Measurements from ENCODE around the gene PNPLA5. TPM values are rescaled to one million over a fixed set of nuclear protein-coding genes. Genes with fewer than 3 reads are reported as not detected.

PNPLA5 gene
- polyA plus RNA-seq, 5 donors = 0.05 to 0.12 (median 0.06) TPM; not detected in 1

- DNase-seq = no peak
These were observed 10.3 kb upstream of the PNPLA5 start for GRCh38 chr22:43901976-43902643.

DNA sequence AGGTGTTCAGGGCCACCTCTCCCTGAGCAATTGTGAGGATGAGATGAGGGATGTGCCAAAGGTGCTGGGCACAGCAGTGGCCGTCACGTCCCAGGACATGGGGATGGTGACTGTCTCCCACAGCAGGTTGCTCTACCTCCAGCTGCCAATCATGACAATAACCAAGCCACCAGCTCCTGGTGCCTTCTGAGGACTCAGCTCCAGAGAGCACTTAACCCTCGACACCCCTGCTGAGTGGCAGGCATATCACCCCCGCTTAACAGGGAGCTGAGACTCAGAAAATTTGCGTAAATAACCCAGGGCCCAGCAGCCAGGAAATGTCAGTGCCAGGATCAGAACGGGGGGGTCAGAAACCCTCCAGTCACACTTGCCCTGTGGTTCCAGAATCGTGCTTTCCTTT lies 8.4 kb upstream of the PNPLA5 start:
- no peak for DNase-seq

DNA sequence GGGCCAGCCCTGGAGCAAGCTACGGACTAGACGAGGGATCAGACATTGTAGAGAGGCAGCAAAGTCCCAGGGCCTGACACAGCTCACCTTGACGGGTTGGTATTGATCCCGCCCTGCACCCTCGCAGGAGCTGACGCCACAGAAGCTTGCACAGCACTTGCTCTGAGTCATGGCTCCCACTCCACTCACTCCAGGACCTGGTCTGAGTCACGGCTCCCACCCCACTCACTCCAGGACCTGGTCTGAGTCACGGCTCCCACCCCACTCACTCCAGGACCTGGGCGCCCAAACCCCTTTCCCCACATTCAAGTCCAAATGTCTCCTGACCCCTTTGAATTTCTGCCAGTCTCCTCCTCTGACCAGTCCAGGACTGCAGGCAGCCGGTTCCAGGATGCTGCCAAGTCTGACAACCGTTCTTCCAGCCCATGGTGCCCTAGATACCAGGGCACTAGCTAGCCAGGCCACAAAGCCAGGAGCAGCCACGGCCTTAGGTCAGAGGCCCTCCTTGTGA lies 6.0 kb upstream of the PNPLA5 start:
- DNase-seq = no peak

- no peak for DNase-seq
These were observed 4.3 kb upstream of the PNPLA5 start for GRCh38 chr22:43895986-43896645.

GRCh38 chr22:43894122-43894521 lies 2.3 kb upstream of the PNPLA5 start:
- DNase-seq = no peak

DNA sequence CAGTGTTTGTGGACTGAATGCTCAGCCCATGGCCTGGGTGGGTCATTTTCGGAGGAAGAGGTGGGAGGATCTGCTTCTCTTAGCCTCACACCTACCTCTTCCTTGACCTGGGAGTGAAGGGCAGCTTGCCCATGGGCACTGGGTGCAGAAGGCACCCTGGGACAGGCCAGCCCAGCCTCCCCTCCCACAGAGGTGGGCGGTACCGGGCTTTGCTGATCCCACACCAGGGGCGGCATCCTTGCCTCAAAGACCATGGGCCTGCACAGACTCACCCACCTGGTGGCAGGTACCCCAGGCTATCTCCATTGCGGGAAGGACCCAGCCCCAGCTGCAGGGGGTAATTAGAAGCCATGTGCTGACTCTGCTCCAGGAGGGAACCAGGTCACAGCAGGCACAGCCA lies 1.5 kb upstream of the PNPLA5 start:
- DNase-seq = no peak

- DNase-seq = no peak
These were observed 526 bp upstream of the PNPLA5 start for GRCh38 chr22:43892183-43892894.

GRCh38 chr22:43890901-43891331 lies 897 bp downstream of the PNPLA5 start:
- no peak for DNase-seq

DNA sequence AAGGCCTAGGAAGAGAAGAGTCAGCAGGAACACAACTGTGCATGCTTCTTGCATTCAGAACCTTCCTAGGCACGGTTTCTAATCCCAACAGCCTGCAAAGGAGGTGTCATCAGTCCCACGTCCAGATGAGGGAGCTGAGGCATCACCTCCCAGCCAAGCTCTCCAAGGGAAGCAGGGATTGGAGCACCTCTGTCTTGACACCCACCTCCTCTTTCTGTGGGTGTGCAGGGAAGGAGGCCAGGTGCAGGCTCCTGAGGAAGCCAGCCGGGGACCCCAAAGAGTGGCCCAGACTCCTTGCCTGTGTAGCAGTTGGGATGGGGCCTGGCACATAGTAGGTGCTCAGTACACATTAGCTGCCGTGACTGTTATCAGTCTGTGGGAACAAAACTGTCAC lies 2.0 kb downstream of the PNPLA5 start:
- no peak for DNase-seq

GRCh38 chr22:43889201-43889859 lies 2.5 kb downstream of the PNPLA5 start:
- DNase-seq = no peak

DNA sequence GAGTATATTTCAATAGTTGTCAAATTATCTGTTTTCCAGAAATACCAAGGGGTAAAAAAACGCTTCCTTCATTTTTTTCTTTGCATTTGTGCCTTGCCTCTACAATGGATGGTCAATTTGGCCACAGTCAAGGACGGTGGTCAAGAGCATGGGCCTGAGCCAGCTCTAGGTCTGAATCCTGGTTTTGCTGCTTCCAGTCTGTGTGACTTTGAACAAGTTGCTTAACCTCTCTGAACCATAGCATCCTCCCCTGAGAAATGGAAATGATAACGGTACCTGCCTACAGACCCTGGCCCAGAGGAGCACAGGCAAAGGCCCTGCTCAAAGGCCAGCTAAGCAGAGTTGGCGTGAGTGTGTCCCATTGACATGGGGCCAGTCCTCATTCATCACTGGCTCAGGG lies 3.1 kb downstream of the PNPLA5 start:
- no peak for DNase-seq

DNA sequence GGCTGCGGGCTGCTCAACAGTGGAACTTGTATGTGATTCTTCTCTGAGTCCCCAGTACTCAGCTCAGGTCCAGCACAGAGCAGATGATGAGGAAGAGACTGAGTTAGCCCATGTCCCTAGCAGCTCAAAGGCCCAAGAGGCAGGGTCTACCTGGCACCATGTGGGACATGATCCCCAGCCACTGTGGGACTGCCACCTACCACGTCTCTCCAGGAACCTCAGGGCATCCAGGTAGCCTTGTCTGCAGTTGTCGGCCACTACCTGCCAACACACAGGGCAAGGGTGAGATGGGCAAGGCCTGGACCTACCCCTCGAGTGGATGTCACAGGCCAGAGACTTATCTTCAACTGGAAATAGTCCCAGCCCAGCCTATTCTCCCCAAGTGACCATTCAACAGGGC lies 4.4 kb downstream of the PNPLA5 start:
- DNase-seq = no peak

- DNase-seq = no peak
These were observed 5.6 kb downstream of the PNPLA5 start for GRCh38 chr22:43886231-43886630.

DNA sequence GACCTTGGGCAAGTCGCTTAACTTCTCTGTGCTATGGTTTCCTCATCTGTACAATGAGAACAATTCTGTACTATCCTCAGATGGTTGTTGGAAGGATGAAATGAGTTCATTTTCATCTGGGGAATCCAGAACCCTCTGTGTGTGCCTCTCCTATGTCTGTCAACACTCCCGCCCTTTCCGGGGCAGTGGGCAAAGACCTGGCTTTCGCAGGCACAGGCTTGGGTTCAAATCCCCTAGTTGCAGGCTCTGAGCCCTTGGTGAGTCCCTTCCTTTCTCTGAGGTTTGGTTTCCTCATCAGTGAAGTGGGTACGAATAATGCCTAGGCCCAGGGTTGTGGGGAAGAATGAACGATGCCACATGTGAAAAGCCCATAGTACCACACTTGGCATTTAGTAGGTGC lies 6.0 kb downstream of the PNPLA5 start:
- DNase-seq = no peak

DNA sequence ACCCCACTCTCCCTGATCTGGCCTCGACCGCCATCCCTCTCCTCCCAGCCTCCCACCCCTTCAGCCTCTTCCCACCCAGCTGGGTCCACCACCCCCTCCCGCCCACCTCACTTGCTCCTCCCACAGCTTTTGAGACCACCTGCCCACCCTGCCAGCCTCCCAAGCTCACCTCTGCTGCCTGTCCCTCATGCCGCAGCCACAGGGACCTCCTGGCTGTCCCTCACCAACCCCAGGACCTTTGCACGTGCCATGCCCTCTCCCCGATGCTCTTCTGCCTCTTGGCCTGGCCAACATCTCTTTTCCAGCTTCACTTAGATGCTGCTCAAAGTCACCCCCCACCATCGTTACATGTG lies 6.5 kb downstream of the PNPLA5 start:
- no peak for DNase-seq

DNA sequence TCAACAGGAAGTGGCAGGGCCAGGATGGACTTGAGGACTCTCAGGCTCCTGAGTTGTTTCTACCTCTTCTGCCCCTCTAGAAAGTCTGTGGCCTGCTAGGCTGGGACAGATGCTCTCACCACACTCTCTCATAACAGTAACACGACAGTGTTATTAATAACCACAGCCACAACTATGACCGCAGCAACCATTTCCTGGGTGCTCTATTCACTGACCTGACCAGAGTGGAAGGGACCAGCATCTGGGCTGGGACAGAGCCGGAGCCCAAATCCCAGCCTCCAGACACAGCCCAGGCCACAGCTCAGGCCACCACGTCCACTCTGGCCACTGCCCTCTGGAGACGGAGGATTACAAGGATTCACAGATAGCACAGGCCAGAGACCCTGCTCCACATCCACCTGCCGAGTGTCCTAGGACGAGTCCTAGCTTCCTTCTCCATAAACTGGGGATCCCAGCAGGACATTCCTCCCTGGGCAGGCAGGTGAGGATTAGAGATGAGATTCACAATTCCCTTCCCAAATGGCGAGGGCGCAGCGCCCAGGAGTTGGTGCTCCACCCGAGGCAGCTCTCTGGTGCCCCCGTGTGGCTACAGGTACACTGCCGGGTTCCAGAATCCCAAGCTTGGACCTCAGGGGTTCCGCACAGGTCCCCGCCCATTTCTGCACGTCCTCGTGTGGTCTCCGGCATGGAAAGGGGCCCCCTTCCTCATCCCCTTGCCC lies 7.1 kb downstream of the PNPLA5 start:
- DNase-seq = peak in 1 of 2 donors; percentile 26

GRCh38 chr22:43883719-43884415 lies 7.9 kb downstream of the PNPLA5 start:
- DNase-seq = no peak

GRCh38 chr22:43883012-43883661 lies 8.7 kb downstream of the PNPLA5 start:
- DNase-seq = no peak

DNA sequence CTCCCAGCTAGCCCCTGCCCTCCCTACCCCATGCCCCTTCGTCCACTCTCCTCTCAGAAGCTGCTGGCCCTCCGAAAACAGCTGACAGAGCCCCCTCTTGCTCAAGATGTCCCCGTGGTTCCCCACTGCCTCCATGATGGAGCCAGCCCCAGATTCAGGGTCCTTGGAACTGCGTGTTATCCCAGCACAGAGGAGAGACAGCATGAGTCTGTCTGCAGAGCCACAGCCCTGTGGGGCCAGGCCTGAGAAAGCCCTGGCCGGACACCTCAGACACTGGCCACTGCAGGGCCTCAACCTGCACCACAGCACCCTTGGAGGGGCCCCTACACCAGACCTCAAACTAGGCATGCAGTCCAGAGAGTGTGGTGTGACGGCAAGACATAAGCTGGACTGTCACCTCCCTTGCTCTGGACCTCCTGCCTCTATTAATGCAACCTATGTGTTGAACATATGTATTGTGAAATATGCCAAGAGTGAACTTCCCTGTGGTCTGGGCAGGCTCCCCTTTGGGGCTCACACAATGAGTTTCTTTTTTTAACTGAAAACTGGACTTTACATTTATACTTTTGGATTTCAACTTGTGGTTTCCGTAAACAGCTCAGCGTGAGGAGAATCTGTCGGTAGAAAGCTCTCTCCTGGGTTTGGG lies 9.6 kb downstream of the PNPLA5 start:
- DNase-seq = no peak
